ENCODE measurements around the gene FGFR2. TPM values are rescaled to one million over a fixed set of nuclear protein-coding genes. Genes with fewer than 3 reads are reported as not detected.
"Not testable (repeated sequence)": the region's sequence is repeated elsewhere in the genome, so short reads cannot be mapped to it uniquely, and the experiment has no call there.

Gene FGFR2
- total and polyA plus RNA-seq, 9 of the 15 experiments (the other 6 are each of a cell fraction or from before 2014, with no cell fraction given), result 0.20 TPM; not detected in 8

GRCh38 chr10:121521794-121522556 is 76.3 kb downstream of the FGFR2 start:
- H2AFZ ChIP-seq (ENCODE audit: low read depth, low read length), result no peak overlapping the region
- ChIA-PET CTCF (ENCODE audit: low intra/inter-chr PET ratio) (no interaction called here), POLR2A (no interaction called here)
- intact Hi-C loops (cut with micrococcal nuclease) (no loop called here), in situ Hi-C loops (cut with MboI) (no loop called here)
- H4K20me1 ChIP-seq (replicated peaks; ENCODE audit: control insufficient read depth, insufficient read depth, low read length), result no peaks in the 10 kb centered on the region
- no peak overlapping the region for H3K27ac ChIP-seq (ENCODE audit: extremely low read depth, low read depth, low read length)
- H3K9me1 ChIP-seq (ENCODE audit: control insufficient read depth, insufficient read depth, low read length), result no peaks in the 10 kb centered on the region
- FAIRE-seq (no peak), ATAC-seq (no peak), DNase-seq (ENCODE audit: extremely low read depth in 1 of 4, low spot score in 3 of 4) (no peak)
- no peaks in the 10 kb centered on the region for H3K36me3 ChIP-seq (ENCODE audit: control insufficient read depth, insufficient read depth, low read length)
- no TSS peak for BruUV-seq (replicated peaks)
- 6% methylated on average over 10 of the region's 11 CpGs for WGBS (ENCODE audit: insufficient coverage, low coverage, missing lambda C conversion rate)
- no peaks in the 10 kb centered on the region for H3K9me3 ChIP-seq (replicated peaks; ENCODE audit: control insufficient read depth, insufficient read depth, low read depth, low read length)
- no peak overlapping the region for H3K9ac ChIP-seq (ENCODE audit: insufficient read depth in 1 of 2, low read depth in 2 of 2, low read length in 2 of 2)
- H3K79me2 ChIP-seq (ENCODE audit: control insufficient read depth, insufficient read depth, low read length), result no peaks in the 10 kb centered on the region
- H3K27me3 ChIP-seq (ENCODE audit: control insufficient read depth in 2 of 2, insufficient read depth in 2 of 2, low read length in 2 of 2), result peaks cover 2 to 31% of the 10 kb centered on the region in 2 experiments; a peak in 3 of 5 replicates
- no peak for TF ChIP-seq ARID1B (IDR thresholded peaks at IDR 0.05)
- no peak for TF ChIP-seq SMARCC2 (IDR thresholded peaks at IDR 0.05; ENCODE audit: low read depth)
- no peak for TF ChIP-seq PHF20 (IDR thresholded peaks at IDR 0.05; ENCODE audit: partially characterized antibody)
- TF ChIP-seq ZNF146 (CRISPR knock-in tag; IDR thresholded peaks at IDR 0.05; ENCODE audit: unreplicated experiment), result peak; percentile 44
- no peaks in the 10 kb centered on the region for H3K4me1 ChIP-seq (replicated peaks in 1 of 2; ENCODE audit: control insufficient read depth in 2 of 2, insufficient read depth in 2 of 2, low read length in 2 of 2)
- no peak overlapping the region for H3K4me2 ChIP-seq (ENCODE audit: insufficient read depth, low read length)
- H3K4me3 ChIP-seq, result no peak overlapping the region

GRCh38 chr10:121520526-121520925 is 77.7 kb downstream of the FGFR2 start:
- H3K9me1 ChIP-seq (ENCODE audit: control insufficient read depth, insufficient read depth, low read length); H3K79me2 ChIP-seq (ENCODE audit: control insufficient read depth, insufficient read depth, low read length); H2AFZ ChIP-seq (ENCODE audit: low read depth, low read length); H3K36me3 ChIP-seq (ENCODE audit: control insufficient read depth, insufficient read depth, low read length); H3K9me3 ChIP-seq (replicated peaks; ENCODE audit: control insufficient read depth, insufficient read depth, low read depth, low read length); H3K4me2 ChIP-seq (ENCODE audit: insufficient read depth, low read length); FAIRE-seq; in situ Hi-C loops (cut with MboI); POLR2A ChIA-PET; BruUV-seq (replicated peaks); DNase-seq (ENCODE audit: extremely low read depth in 1 of 4, low spot score in 3 of 4); H4K20me1 ChIP-seq (replicated peaks; ENCODE audit: control insufficient read depth, insufficient read depth, low read length); intact Hi-C loops (cut with micrococcal nuclease); H3K27ac ChIP-seq (ENCODE audit: extremely low read depth, low read depth, low read length); H3K4me3 ChIP-seq; H3K4me1 ChIP-seq (replicated peaks in 1 of 2; ENCODE audit: control insufficient read depth in 2 of 2, insufficient read depth in 2 of 2, low read length in 2 of 2); CTCF ChIA-PET (ENCODE audit: low intra/inter-chr PET ratio); H3K9ac ChIP-seq (ENCODE audit: insufficient read depth in 1 of 2, low read depth in 2 of 2, low read length in 2 of 2); ATAC-seq: not testable (repeated sequence)
- WGBS (ENCODE audit: insufficient coverage, low coverage, missing lambda C conversion rate), result 0% methylated on average over 6 of the region's 6 CpGs
- peaks cover 2 to 26% of the 10 kb centered on the region in 2 experiments; a peak in 3 of 5 replicates for H3K27me3 ChIP-seq (ENCODE audit: control insufficient read depth in 2 of 2, insufficient read depth in 2 of 2, low read length in 2 of 2)
